Raji (cell line): Measurements from ENCODE around the gene NKD1.

Source experiments
- POLR2A ChIP-seq: IDR thresholded peaks from 2 replicates; pipeline ENCODE4 v1.6.1; 2011; ENCODE audit warnings: low read depth, low read length, control low read depth; ENCODE audit not compliant: insufficient read depth

NKD1 gene

DNA sequence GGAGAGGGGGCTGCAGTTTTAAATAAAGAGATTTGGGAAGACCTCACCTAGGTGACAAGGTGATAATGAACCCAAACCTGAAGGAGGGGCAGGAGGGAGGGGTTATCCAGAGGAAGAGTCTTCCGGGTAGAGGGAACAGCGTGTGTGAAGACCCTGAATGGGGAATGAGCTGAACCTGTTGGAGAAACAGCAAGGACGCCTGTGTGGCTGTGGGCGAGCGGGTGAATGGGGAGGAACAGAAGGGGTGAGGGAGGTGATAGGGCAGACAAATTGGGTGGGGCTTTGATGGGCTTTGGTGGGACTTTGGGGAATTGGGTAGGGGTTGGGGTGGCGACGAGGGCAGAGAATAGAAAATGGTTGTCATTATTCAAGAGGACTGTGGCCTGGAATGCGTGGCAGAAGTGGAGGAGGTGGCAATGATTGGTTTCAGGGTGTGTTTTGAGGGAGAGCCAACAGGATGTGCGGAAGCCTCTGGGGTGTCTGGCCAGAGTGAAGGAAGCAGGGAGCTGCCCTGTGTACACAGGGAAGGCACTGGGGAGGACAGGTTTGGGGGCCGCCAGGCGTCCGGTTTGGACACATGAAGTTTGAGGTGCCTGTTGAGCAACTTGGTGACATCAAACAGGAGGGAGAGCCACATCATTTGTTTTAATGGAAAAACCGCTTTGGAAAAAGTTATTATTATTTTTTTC lies 48.7 kb downstream of the NKD1 start:
- TF ChIP-seq POLR2A, result no peak

DNA sequence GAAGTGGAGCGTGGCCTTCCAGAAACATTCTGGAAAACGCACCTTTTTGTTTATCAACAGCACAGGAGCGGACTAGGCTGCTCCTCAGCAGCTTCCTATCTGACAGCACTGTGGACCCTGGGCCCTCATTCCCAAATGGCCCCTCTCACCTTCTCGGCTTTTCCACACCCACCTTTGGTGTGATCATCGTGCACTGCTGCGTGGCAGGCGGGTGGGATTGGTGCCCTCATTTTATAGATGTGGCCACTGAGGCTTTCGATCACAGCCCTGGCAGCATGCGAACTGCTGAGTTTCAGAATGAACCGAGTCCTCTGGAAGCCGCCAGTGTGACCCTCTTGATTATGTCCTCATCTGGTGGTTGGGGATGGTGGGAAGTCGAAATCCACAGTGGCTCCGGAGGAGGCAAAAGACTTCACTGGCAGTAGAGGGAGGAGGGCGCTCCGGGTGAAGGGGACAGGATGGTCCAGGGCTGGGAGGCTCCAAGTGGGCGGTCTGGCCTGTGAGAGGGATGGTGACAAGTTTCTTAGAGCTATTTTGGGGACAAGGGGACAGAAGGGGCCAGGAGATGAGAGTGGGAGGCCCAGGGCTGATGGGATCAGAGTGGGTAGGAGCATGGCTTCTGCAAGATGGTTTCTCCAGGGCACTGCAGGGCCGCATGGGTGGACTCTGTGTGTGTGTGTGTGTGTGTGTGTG lies 49.5 kb downstream of the NKD1 start:
- no peak for TF ChIP-seq POLR2A

DNA sequence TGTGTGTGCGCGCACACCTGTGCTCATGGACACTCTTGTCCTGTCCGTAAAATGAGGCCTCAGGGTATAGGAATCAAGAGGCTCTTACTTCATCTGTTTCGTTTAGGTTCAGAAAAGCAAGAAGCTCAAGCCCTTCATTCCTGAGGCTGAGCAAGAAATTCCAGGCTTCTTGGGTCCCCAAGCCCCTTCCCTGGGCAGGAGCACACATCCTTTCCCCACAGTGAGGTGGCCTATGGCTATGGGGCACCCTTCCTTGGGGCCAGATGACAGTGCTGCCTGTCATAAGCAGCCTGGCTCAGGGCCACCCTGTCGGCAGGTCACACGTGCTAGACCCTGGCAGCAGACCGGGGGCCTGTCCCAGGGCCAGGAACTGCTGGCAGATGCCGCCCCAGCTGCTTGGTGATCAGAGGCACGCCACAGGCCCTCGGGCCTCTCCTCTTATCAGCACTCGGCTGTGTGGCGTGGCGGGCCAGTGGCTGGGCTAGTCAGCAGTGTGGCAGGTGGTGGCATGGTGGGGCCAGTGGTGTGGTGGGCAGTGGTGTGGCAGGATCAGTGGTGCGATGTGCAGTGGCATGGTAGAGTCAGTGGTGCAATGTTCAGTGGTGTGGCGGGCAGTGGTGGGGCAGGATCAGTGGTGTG lies 50.2 kb downstream of the NKD1 start:
- no peak for TF ChIP-seq POLR2A

DNA sequence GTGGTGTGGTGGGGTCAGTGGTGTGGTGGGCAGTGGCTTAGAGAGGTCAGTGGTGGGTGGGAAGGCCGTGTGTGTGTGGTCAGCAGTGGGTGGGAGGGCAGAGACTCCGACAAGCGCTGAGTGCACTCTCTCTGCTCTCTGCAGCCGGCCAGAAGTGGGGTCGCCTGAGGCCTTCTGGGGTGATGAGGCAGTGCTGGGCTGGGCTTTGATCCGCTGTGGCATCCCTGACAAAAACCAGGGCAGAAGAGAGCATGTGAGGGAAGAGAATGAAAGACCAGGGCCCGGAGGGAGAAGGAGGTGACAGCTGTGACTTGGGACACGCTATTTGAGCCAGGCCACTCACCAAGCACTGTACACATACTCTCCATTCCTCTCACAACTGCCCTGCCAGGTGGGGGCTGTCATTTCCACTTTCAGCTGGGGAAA lies 50.8 kb downstream of the NKD1 start:
- no peak for TF ChIP-seq POLR2A

DNA sequence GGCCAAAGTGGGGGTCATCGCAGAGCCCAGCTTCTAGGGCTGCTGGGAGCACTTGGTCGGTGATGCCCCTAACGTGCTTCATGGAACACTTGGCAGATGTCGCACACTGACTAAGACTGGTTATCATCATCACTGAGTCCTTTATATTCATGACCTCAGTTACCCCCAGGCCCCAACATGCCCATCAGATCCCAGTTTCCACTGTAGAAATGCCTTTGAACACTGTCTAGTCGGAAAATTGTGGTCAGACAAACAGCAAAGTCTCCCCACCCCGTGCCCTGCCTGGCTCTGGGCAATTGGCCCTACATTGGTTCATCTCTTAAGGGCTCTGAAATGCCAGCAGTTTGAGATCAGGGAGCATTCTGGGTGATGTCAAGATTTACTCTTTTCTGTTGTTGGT lies 51.3 kb downstream of the NKD1 start:
- TF ChIP-seq POLR2A, result no peak

DNA sequence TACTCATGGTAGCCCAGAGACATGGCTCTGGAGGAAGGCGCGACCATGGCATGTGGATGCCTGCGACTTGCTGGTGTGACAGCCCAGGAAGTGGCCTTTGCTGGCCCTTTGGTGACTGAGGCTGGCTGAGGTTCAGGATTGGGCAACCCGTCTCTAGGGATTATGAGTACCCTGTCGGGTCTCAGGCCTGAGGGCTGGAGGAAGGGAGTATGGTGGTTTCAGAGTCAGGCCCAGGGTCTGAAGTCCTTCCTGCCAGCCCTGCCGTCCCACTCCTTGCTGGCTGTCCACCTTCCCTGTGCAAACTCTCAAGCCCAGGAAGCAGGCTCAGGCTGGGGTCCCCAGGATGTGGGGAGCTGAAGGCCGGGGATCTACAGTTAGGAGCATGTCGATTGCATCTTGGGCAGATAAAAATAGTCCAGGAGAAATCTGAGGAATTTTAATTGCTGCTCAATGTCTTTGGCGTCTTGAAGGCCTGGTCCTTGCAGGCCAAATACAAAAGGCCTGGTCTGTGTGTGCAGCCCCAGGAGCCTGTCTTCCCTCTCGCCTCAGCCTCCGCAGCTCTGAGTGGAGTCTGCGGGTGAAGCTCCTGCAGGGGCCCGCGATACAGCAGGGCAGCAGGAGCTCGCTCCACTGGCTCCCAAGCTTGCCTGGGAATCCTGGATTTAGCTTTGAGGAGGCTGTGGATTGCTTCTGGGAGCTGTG lies 52.5 kb downstream of the NKD1 start:
- no peak for TF ChIP-seq POLR2A

DNA sequence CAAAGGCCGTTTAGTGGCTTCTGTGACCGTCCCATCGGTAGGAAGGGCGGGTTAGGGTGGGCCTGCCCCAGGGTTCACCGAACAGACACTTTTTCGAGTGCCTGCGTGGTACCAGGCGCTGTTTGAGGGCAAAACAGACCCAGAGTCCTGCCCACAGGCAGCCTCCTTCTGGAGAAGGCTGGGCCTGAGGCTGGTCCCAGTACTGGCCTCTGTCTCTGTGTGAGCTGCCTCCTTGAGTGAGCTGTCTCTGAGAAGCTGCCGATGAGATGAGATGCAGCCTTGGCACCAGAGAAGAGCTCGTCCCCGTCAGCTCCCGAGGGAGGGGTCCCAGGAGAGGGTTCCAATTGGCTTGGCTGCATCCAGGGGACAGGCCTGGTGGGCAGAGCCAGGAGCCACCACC lies 53.1 kb downstream of the NKD1 start:
- TF ChIP-seq POLR2A, result no peak

DNA sequence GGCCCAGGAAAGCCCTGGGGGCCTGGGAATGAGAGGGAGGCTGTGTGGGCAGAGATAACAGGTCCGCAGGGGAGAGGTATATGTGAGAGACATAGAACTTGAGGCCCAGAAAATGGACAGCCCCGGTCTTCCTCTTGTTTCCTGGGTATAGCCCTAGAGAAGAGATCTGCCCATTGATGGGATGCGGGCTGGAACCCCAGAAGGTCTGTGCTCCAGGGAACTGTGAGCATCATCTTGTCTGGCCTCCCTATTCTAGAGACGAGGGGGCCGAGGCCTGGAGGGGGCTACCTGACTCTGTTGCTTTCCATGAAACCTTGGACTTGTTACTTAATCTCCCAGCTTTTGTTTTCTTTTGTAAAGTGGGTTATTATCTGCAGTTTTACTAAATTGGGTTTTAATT lies 53.9 kb downstream of the NKD1 start:
- no peak for TF ChIP-seq POLR2A

DNA sequence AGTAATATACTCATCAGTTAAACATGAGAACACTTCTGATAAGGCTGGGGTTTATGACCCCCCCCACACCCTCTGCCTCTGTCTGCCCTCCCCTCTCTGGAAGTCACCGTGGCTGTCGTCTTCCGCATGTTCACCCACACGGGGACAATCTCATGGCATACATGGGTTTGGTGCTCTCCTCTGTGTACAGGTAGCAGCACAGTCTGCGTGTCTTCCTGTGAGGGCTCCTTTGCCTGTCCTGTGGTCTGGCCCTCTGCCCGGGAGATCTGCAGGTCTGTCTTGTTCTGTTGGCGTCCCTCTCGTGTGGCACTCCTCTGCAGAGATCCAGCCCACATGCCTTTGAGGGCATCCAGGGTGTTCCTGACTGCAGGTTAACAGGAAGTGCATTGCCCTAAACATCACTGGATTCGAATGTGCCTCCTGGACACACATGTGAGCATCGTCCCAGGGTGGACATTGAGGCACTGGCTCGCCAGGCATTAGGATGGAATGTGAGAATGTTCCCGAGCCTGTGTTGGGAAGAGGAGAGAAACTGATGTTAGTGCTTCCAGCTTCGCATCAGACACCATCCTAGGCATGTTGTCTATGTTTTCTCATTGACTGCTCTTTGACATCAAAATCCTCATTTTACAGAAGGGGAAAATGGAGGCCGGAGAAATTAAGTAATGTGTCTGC lies 54.5 kb downstream of the NKD1 start:
- no peak for TF ChIP-seq POLR2A

DNA sequence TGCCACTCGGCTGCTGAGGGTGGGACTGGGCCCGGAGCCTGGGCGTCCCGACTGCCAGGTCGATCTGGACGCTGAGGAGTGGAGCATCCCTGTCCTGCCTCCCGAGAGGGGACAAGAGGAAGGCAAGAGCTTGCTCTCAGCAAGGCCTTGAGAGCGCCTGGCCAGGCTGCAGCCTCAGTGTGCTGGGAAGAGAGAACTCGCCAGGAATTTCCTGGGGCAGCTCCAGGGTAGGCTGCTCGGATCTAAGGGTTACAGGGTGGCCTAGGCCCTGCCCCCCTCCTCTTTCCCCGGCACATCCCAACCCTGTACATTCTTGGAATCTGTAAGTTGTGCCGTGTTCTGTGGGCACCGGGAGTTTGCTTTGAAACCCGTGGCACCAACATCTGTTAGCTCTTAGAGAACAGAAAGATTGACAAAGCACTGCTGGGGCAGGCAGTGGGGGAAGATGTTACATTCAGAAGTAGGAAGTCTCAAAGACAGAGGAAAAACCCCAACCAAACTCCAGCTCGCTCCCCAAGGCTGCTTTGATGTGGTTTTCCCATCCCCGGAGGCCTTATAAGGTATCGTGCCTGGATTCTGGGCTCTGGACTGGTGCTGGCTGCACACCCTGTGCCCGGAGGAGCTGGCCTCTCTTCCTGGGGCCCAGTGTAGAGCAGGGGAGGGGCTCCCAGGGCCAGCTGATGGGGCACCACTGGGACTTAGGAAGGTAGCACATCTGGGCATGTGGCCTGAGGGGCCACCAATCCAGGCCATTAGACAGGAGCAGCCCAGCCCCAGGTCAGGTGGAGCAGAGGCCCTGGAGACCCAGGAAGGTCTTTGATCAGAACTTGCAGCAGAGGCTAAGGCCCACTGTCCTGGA lies 55.2 kb downstream of the NKD1 start:
- TF ChIP-seq POLR2A, result no peak

DNA sequence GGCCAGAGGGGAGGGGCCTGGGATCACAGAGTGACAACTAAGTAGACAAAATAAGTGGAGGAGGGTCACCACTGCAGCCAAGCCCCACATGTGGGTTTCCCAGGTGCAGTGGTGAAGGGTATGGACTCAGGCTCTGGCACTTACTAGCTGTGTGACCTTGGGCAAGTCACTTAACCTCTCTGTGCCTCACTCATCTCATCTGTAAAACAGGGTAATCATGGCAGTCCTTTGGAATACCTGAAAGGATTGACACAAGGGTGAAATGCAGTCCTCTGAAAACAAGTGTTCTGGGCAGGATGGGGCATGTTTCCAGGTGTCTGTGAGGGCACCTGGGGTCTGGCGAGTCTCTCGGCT lies 55.8 kb downstream of the NKD1 start:
- TF ChIP-seq POLR2A, result no peak

DNA sequence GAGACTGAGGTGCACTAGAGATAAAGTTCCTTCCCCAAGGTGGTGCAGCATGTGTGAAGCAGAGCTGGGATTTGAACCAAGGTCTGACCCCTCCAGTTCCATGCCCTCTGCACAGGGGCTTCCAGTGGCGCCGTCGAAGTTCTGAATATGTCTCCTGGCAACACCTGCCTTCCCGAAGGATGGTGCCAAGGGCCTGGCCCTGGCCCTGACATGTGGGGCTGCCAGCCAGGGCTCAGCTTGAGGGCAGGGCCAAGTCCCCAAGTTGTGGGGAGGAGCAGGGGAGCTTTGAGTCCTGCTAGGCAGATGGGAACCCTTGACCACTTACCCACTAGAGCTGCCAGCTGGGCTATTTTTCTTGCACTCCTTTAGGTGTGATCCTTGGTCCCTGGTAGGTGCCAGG lies 56.4 kb downstream of the NKD1 start:
- no peak for TF ChIP-seq POLR2A

DNA sequence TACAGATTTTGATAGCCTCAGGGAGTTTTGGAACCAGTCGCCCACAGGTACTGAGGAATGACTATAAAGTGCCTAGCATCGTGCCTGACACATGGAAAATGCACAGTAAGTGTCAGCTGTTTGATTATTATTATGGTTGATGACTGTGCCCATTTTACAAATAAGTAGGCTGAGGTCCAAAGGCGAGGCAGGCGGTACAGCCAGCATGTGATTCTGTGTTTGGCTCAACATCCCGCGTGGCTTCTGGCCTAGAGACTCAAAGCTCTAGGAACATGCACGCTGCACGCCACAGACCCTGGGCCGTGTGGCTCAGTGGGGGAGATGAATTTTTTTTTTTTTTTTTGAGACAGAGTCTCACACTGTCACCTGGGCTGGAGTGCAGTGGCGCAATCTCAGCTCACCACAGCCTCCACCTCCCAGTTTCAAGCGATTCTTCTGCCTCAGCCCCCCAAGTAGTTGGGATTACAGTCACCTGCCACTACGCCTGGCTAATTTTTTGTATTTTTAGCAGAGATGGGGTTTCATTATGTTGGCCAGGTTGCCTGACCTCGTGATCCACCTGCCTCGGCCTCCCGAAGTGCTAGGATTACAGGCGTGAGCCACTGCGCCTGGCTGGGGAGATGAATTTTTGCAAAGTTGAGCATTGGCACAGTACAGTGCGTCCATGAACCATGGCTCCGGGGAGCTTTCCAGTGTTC lies 57.7 kb downstream of the NKD1 start:
- TF ChIP-seq POLR2A, result no peak
